ENCODE results near the gene MGMT.

The MGMT gene

DNA sequence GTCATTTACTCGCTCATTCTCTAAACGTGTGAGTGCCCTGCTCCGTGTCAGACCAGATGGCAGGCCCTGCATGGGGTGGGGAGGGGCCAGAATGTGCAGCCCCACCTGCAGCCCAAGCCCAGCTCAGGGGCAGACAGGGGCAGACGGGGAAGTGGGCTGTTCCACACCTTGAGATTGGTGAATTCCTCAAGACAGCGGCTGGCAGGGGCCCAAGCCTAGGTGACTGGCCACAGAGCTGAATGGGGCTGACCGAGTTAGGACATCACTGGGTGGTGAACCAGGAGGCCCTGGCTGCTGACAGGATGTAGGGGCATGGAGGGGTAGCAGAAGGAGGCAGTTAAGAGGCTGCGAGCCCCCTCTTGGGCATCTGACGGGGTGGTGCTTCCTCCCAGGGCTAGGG, 79.1 kb downstream of the MGMT start:
- peaks cover 47% of the 10 kb centered on the region for H3K36me3 ChIP-seq
- H3K27me3 ChIP-seq = no peaks in the 10 kb centered on the region
- peak overlapping the region; percentile 49 for H3K4me2 ChIP-seq
- peaks cover 14% of the 10 kb centered on the region; the same call in 1 of the 2 replicates for H4K20me1 ChIP-seq
- no peak overlapping the region for H3K9ac ChIP-seq
- H3K9me3 ChIP-seq = peaks cover 18% of the 10 kb centered on the region
- TF ChIP-seq Cebpa-rat (IDR thresholded peaks at IDR 0.05) = no peak
- peak overlapping the region; percentile 26; the same call in 1 of the 2 replicates for H3K27ac ChIP-seq
- H3K4me1 ChIP-seq = peaks cover 53% of the 10 kb centered on the region
- H3K4me3 ChIP-seq = no peak overlapping the region

GRCh38 chr10:129547608-129548007, 80.6 kb downstream of the MGMT start:
- Histone ChIP-seq H3K27me3 (no peaks in the 10 kb centered on the region), H3K4me3 (no peak overlapping the region), H3K4me1 (peaks cover 66% of the 10 kb centered on the region), H3K4me2 (no peak overlapping the region), H3K27ac (no peak overlapping the region), H3K9me3 (peaks cover 10% of the 10 kb centered on the region), H3K36me3 (peaks cover 34% of the 10 kb centered on the region), H4K20me1 (peaks cover 14% of the 10 kb centered on the region; the same call in 1 of the 2 replicates), H3K9ac (no peak overlapping the region)
- TF ChIP-seq Cebpa-rat (IDR thresholded peaks at IDR 0.05) = no peak

DNA sequence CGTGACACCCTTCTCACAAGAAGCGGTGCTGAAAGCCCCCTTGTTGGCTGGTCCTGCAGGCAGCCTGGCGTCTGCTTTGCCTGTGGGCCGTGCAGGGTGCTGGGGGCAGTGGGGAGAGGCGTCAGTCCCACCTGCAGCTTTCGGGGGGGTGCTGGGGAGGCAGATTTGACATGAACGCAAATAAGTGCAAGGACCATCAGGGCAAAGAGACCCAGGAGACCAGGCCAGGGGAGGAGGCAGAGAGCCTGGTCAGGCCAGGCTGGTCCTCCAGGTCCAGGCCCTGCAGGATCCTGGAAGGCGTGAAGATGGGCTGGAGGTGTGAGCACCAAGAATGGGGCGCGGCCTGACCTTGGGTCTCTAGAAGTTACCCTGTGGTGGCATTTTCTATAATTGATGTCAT, 81.6 kb downstream of the MGMT start:
- Histone ChIP-seq H3K4me1 (peaks cover 70% of the 10 kb centered on the region), H3K9me3 (peaks cover 10% of the 10 kb centered on the region), H3K36me3 (peaks cover 24% of the 10 kb centered on the region), H4K20me1 (peaks cover 14% of the 10 kb centered on the region; the same call in 1 of the 2 replicates), H3K4me3 (no peak overlapping the region), H3K4me2 (no peak overlapping the region), H3K27ac (peak overlapping the region; percentile 37; the same call in 1 of the 2 replicates), H3K9ac (no peak overlapping the region), H3K27me3 (no peaks in the 10 kb centered on the region)
- TF ChIP-seq Cebpa-rat (IDR thresholded peaks at IDR 0.05) = no peak

- no peak overlapping the region for H3K27ac ChIP-seq
- peaks cover 14% of the 10 kb centered on the region; the same call in 1 of the 2 replicates for H4K20me1 ChIP-seq
- H3K4me3 ChIP-seq = no peak overlapping the region
Observed at GRCh38 chr10:129550076-129550475, 83.0 kb downstream of the MGMT start.

DNA sequence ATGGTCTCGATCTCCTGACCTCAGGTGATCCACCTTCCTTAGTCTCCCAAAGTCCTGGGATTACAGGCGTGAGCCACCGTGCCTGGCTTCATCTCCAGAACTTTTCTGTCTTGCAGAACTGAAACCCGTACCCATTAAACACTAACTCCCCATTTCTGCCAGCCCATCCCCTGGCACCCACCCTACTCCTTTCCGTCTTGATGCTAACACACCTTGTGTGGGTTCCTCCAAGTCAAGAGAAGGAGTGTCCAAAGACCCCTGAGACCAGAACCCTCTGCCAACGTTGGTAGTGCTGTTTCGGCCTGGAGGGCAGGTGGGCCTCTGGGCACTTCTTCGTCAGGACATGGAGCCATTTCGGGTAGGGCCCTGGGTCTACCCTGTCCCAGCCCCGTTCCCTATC, 83.6 kb downstream of the MGMT start:
- Histone ChIP-seq H3K4me3 (no peak overlapping the region), H3K27ac (no peak overlapping the region), H3K36me3 (peaks cover 27% of the 10 kb centered on the region), H3K4me1 (peaks cover 68% of the 10 kb centered on the region), H3K9me3 (peaks cover 17% of the 10 kb centered on the region), H3K27me3 (no peaks in the 10 kb centered on the region), H4K20me1 (peaks cover 14% of the 10 kb centered on the region; the same call in 1 of the 2 replicates), H3K9ac (no peak overlapping the region), H3K4me2 (no peak overlapping the region)
- no peak for TF ChIP-seq Cebpa-rat (IDR thresholded peaks at IDR 0.05)

More at GRCh38 chr10:129550076-129550475, 83.0 kb downstream of the MGMT start:
- peaks cover 72% of the 10 kb centered on the region for H3K4me1 ChIP-seq
- H3K36me3 ChIP-seq = peaks cover 22% of the 10 kb centered on the region
- H3K9ac ChIP-seq = no peak overlapping the region
- H3K27me3 ChIP-seq = no peaks in the 10 kb centered on the region
- no peak for TF ChIP-seq Cebpa-rat (IDR thresholded peaks at IDR 0.05)
- no peak overlapping the region for H3K4me2 ChIP-seq
- H3K9me3 ChIP-seq = peaks cover 12% of the 10 kb centered on the region

- peak overlapping the region; percentile 74 for H3K4me2 ChIP-seq
- H3K27ac ChIP-seq = peak overlapping the region; percentile 81
- H3K9ac ChIP-seq = peak overlapping the region; percentile 46; the same call in 1 of the 2 replicates
- H4K20me1 ChIP-seq = peaks cover 5% of the 10 kb centered on the region; the same call in 1 of the 2 replicates
- peaks cover 53% of the 10 kb centered on the region for H3K4me1 ChIP-seq
- H3K4me3 ChIP-seq = 0 out of 2 replicates have a peak overlapping the region, but pooled peaks have one; percentile 6
- peaks cover 24% of the 10 kb centered on the region for H3K9me3 ChIP-seq
- H3K27me3 ChIP-seq = no peaks in the 10 kb centered on the region
- H3K36me3 ChIP-seq = peaks cover 42% of the 10 kb centered on the region
- no peak for TF ChIP-seq Cebpa-rat (IDR thresholded peaks at IDR 0.05)
Observed at GRCh38 chr10:129552119-129552518, 85.1 kb downstream of the MGMT start.

- peak overlapping the region; percentile 81 for H3K27ac ChIP-seq
- no peaks in the 10 kb centered on the region for H3K27me3 ChIP-seq
- H3K4me1 ChIP-seq = peaks cover 46% of the 10 kb centered on the region
- H3K4me2 ChIP-seq = peak overlapping the region; percentile 74
- no peaks in the 10 kb centered on the region for H4K20me1 ChIP-seq
- H3K4me3 ChIP-seq = no peak overlapping the region
- peaks cover 56% of the 10 kb centered on the region for H3K36me3 ChIP-seq
- TF ChIP-seq Cebpa-rat (IDR thresholded peaks at IDR 0.05) = no peak
- no peak overlapping the region for H3K9ac ChIP-seq
- peaks cover 32% of the 10 kb centered on the region for H3K9me3 ChIP-seq
Observed at GRCh38 chr10:129553928-129554327, 86.9 kb downstream of the MGMT start.

DNA sequence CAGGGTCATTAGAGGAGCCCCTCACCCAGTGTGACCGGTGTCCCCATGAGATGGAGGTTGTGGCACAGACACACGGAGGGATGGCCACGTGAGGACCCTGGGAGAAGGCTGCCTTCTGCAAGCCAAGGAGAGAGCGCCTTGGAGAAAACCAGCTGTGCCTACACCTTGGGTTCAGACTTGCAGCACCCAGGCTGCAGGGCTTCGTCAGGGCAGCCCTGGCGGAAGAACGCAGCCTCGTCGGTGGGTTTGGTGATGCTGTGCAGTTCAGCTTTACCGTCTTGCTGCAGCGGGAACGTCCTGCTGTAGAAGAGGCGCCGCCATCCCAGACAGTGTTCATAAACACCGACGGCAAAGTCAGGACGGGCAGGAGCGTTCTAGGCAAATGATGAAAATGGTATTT, 89.3 kb downstream of the MGMT start:
- H3K4me1 ChIP-seq = peaks cover 38% of the 10 kb centered on the region

GRCh38 chr10:129560361-129560760, 93.3 kb downstream of the MGMT start:
- Histone ChIP-seq H3K4me1 (no peaks in the 10 kb centered on the region), H3K4me2 (no peak overlapping the region), H4K20me1 (peaks cover 6% of the 10 kb centered on the region; the same call in 1 of the 2 replicates), H3K27me3 (no peaks in the 10 kb centered on the region), H3K9ac (no peak overlapping the region), H3K36me3 (peaks cover 59% of the 10 kb centered on the region), H3K4me3 (no peak overlapping the region), H3K9me3 (peaks cover 22% of the 10 kb centered on the region; the same call in 1 of the 2 replicates), H3K27ac (no peak overlapping the region)
- no peak for TF ChIP-seq Cebpa-rat (IDR thresholded peaks at IDR 0.05)

More for the DNA sequence above, 89.3 kb downstream of the MGMT start:
- no peak overlapping the region for H3K4me3 ChIP-seq
- TF ChIP-seq Cebpa-rat (IDR thresholded peaks at IDR 0.05) = no peak
- H3K36me3 ChIP-seq = peaks cover 49% of the 10 kb centered on the region
- no peaks in the 10 kb centered on the region for H4K20me1 ChIP-seq
- H3K9me3 ChIP-seq = peaks cover 25% of the 10 kb centered on the region; the same call in 1 of the 2 replicates
- no peak overlapping the region for H3K27ac ChIP-seq
- H3K9ac ChIP-seq = no peak overlapping the region
- no peak overlapping the region for H3K4me2 ChIP-seq
- no peaks in the 10 kb centered on the region for H3K27me3 ChIP-seq

GRCh38 chr10:129562487-129562886, 95.4 kb downstream of the MGMT start:
- no peak for TF ChIP-seq Cebpa-rat (IDR thresholded peaks at IDR 0.05)
- H3K27me3 ChIP-seq = no peaks in the 10 kb centered on the region
- H3K4me2 ChIP-seq = no peak overlapping the region
- no peak overlapping the region for H3K4me3 ChIP-seq
- H3K9ac ChIP-seq = no peak overlapping the region
- peaks cover 18% of the 10 kb centered on the region; the same call in 1 of the 2 replicates for H4K20me1 ChIP-seq
- H3K9me3 ChIP-seq = peaks cover 13% of the 10 kb centered on the region; the same call in 1 of the 2 replicates
- H3K27ac ChIP-seq = no peak overlapping the region
- no peaks in the 10 kb centered on the region for H3K4me1 ChIP-seq
- peaks cover 59% of the 10 kb centered on the region for H3K36me3 ChIP-seq

All from BLaER1 (cell line).